GM23338 (cell line): ENCODE results near the gene C2orf68. TPM values are rescaled to one million over a fixed set of nuclear protein-coding genes. Genes with fewer than 3 reads are reported as not detected.

Source experiments
- ATAC-seq: fragments of 200-7000 bp; cut with Tn5 transposase; 3 replicates; pipeline ENCODE4 v1.9.1; 2020
- DNase-seq: peaks from one replicate; pipeline ENCODE4 v3.0.0-alpha.2; 2015; ENCODE audit warnings: low spot score
- H2AFZ ChIP-seq: fragments of 200-600 bp; sonication (generic); 2 replicates; pipeline ENCODE4 v1.8.0; 2016; ENCODE audit warnings: antibody characterized with exemption, mild to moderate bottlenecking, moderate library complexity
- H3F3A ChIP-seq: fragments of 200-600 bp; sonication (generic); replicated peaks from 2 replicates; pipeline ENCODE4 v1.8.0; 2017; ENCODE audit warnings: antibody characterized with exemption, mixed run types, low read depth
- H3K27ac ChIP-seq: fragments of 200-600 bp; sonication (generic); 2 replicates; pipeline ENCODE4 v1.6.1; 2016; ENCODE audit warnings: low read depth
- H3K27me3 ChIP-seq: fragments of 200-600 bp; sonication (generic); 2 replicates; pipeline ENCODE4 v1.8.0; 2016; ENCODE audit warnings: mild to moderate bottlenecking, mixed run types, moderate library complexity; ENCODE audit not compliant: insufficient read depth
- H3K36me3 ChIP-seq: fragments of 200-600 bp; sonication (generic); 2 replicates; pipeline ENCODE4 v1.8.0; 2016; ENCODE audit warnings: mild to moderate bottlenecking; ENCODE audit not compliant: insufficient read depth
- H3K4me1 ChIP-seq: fragments of 200-600 bp; sonication (generic); 2 replicates; pipeline ENCODE4 v1.8.0; 2016; ENCODE audit warnings: mild to moderate bottlenecking, moderate library complexity; ENCODE audit not compliant: insufficient read depth
- H3K4me2 ChIP-seq: fragments of 200-600 bp; sonication (generic); 2 replicates; pipeline ENCODE4 v1.7.1; 2017; ENCODE audit warnings: mixed run types
- H3K4me3 ChIP-seq: fragments of 200-600 bp; sonication (generic); 2 replicates; pipeline ENCODE4 v1.6.1; 2016; ENCODE audit warnings: mixed run types
- H3K79me2 ChIP-seq: fragments of 200-600 bp; sonication (generic); replicated peaks from 2 replicates; pipeline ENCODE4 v1.8.0; 2017; ENCODE audit warnings: mild to moderate bottlenecking; ENCODE audit not compliant: insufficient read depth
- H3K9me2 ChIP-seq: fragments of 200-600 bp; sonication (generic); 2 replicates; pipeline ENCODE4 v1.8.0; 2017; ENCODE audit not compliant: insufficient read depth
- H4K20me1 ChIP-seq: fragments of 200-600 bp; sonication (generic); replicated peaks from 2 replicates; pipeline ENCODE4 v1.8.0; 2017; ENCODE audit warnings: mild to moderate bottlenecking; ENCODE audit not compliant: insufficient read depth
- H3K27ac Mint-ChIP-seq: 2 replicates; pipeline ENCODE4 v1.8.0; 2020; ENCODE audit warnings: inconsistent platforms, mild to moderate bottlenecking, moderate library complexity, mixed read lengths
- H3K27me3 Mint-ChIP-seq: 3 replicates; pipeline ENCODE4 v1.8.0; 2022; ENCODE audit warnings: low read depth, mild to moderate bottlenecking, moderate library complexity, mixed read lengths, inconsistent platforms; ENCODE audit not compliant: insufficient read depth, poor library complexity
- H3K36me3 Mint-ChIP-seq: 3 replicates; pipeline ENCODE4 v1.8.0; 2021; ENCODE audit warnings: low read depth, mild to moderate bottlenecking, inconsistent platforms, moderate library complexity, mixed read lengths
- H3K4me1 Mint-ChIP-seq: 3 replicates; pipeline ENCODE4 v1.8.0; 2020; ENCODE audit warnings: mild to moderate bottlenecking, inconsistent platforms, mixed read lengths
- H3K4me3 Mint-ChIP-seq: 3 replicates; pipeline ENCODE4 v1.8.0; 2021; ENCODE audit warnings: moderate library complexity, mild to moderate bottlenecking, inconsistent platforms, mixed read lengths
- H3K9me3 Mint-ChIP-seq: 3 replicates; pipeline ENCODE4 v1.8.0; 2020; ENCODE audit warnings: moderate library complexity, mild to moderate bottlenecking, inconsistent platforms, mixed read lengths
- CREB1 ChIP-seq: fragments of 250-450 bp; sonication (Bioruptor Pico); IDR thresholded peaks from 2 replicates; pipeline ENCODE4 v1.5.0; 2020; ENCODE audit warnings: low read depth, mild to moderate bottlenecking, moderate library complexity
- EZH2 ChIP-seq: fragments of 200-600 bp; sonication (generic); IDR thresholded peaks from one replicate; pipeline ENCODE4 v1.8.0; 2017; ENCODE audit warnings: antibody characterized with exemption, mild to moderate bottlenecking, low read depth; ENCODE audit not compliant: unreplicated experiment
- EZH2phosphoT487 ChIP-seq: fragments of 200-600 bp; sonication (generic); IDR thresholded peaks from one replicate; pipeline ENCODE4 v1.8.1; 2018; ENCODE audit warnings: antibody characterized with exemption; ENCODE audit not compliant: unreplicated experiment
- JUNB ChIP-seq: IDR thresholded peaks from one replicate; pipeline ENCODE4 v1.6.1; 2016; ENCODE audit warnings: antibody characterized with exemption; ENCODE audit not compliant: unreplicated experiment
- POLR2AphosphoS5 ChIP-seq: IDR thresholded peaks from 2 replicates; pipeline ENCODE4 v1.6.1; 2016; ENCODE audit warnings: antibody characterized with exemption, low read depth
- REST ChIP-seq: IDR thresholded peaks from one replicate; pipeline ENCODE4 v1.6.1; 2018; ENCODE audit warnings: antibody characterized with exemption; ENCODE audit not compliant: unreplicated experiment
- STAT1 ChIP-seq: IDR thresholded peaks from one replicate; pipeline ENCODE4 v1.6.1; 2016; ENCODE audit warnings: antibody characterized with exemption; ENCODE audit not compliant: unreplicated experiment
- ZNF114 ChIP-seq: fragments of 250-450 bp; sonication (Bioruptor Pico); IDR thresholded peaks from 2 replicates; pipeline ENCODE4 v1.5.0; 2020; ENCODE audit warnings: mild to moderate bottlenecking, moderate library complexity
- polyA plus RNA-seq: library from polyadenylated mRNA; unstranded; fragments of >200 nt; fragmentation: Nextera tagmentation; extraction: Ambion mirVana; gene quantifications from 2 replicates; pipeline ENCODE4 v1.2.1, GENCODE V29; 2016
- total RNA-seq: library from RNA; depleted of rRNA; stranded (reverse); fragments of >200 nt; shearing (Covaris generic); gene quantifications from 2 replicates; pipeline ENCODE4 v1.2.3, GENCODE V29; 2014

The C2orf68 gene
- total and polyA plus RNA-seq, 2 experiments from 2014 or later: 26.8 to 76.4 TPM

- Histone ChIP-seq H3K4me2 (peak overlapping the region; percentile 82), H4K20me1 (no peaks in the 10 kb centered on the region), H3K9me2 (no peaks in the 10 kb centered on the region), H3F3A (peaks cover 9% of the 10 kb centered on the region; the same call in 1 of the 2 replicates), H3K36me3 (no peaks in the 10 kb centered on the region), H3K79me2 (no peaks in the 10 kb centered on the region), H3K27me3 (peaks cover 6% of the 10 kb centered on the region), H3K27ac (peak overlapping the region; percentile 23; the same call in 1 of the 2 replicates), H3K4me3 (peak overlapping the region; percentile 61), H2AFZ (peak overlapping the region; percentile 60; the same call in 1 of the 2 replicates), H3K4me1 (peaks cover 29% of the 10 kb centered on the region)
- H3K36me3 Mint-ChIP-seq: peaks cover 8% of the 10 kb centered on the region; the same call in 1 of the 3 replicates
- H3K27ac Mint-ChIP-seq: peak overlapping the region; percentile 91
- DNase-seq: no peak
- 0 out of 3 replicates have a peak, but pooled peaks cover 1% of the 10 kb centered on the region for H3K9me3 Mint-ChIP-seq
- ATAC-seq: peak; percentile 34
- H3K4me3 Mint-ChIP-seq: peak overlapping the region; percentile 85
- TF ChIP-seq JUNB: no peak
- TF ChIP-seq STAT1: no peak
- H3K4me1 Mint-ChIP-seq: peaks cover 30% of the 10 kb centered on the region
- H3K27me3 Mint-ChIP-seq: peaks cover 14% of the 10 kb centered on the region
Measured at GRCh38 chr2:85578243-85579180, 33.4 kb downstream of the C2orf68 start.

- peak within 1 kb of the TSS; percentile 82 for H3K4me2 ChIP-seq
- no peaks in the 10 kb centered on the region for H3K36me3 ChIP-seq
- peak; percentile 88 for ATAC-seq
- TF ChIP-seq EZH2phosphoT487: no peak
- TF ChIP-seq POLR2AphosphoS5: peak; percentile 58
- Mint-ChIP-seq H3K4me3 (peak within 1 kb of the TSS; percentile 85), H3K4me1 (peaks cover 32% of the 10 kb centered on the region), H3K36me3 (peaks cover 6% of the 10 kb centered on the region; the same call in 1 of the 3 replicates), H3K27me3 (peaks cover 9% of the 10 kb centered on the region), H3K9me3 (no peaks in the 10 kb centered on the region), H3K27ac (peak within 1 kb of the TSS; percentile 91)
- H4K20me1 ChIP-seq: no peaks in the 10 kb centered on the region
- peaks cover 30% of the 10 kb centered on the region for H3K4me1 ChIP-seq
- peak within 1 kb of the TSS; percentile 60 for H2AFZ ChIP-seq
- no peaks in the 10 kb centered on the region for H3K79me2 ChIP-seq
- H3K4me3 ChIP-seq: peak within 1 kb of the TSS; percentile 61
- peaks cover 11% of the 10 kb centered on the region for H3K27me3 ChIP-seq
- H3F3A ChIP-seq: peaks cover 9% of the 10 kb centered on the region; the same call in 1 of the 2 replicates
- DNase-seq: peak; percentile 95
- no peaks in the 10 kb centered on the region for H3K9me2 ChIP-seq
- peak within 1 kb of the TSS; percentile 23 for H3K27ac ChIP-seq
Measured at GRCh38 chr2:85577386-85578242, 34.3 kb downstream of the C2orf68 start, which contains the start of gene VAMP8. TSS of gene VAMP8 (plus strand) at chr2:85577586. CDS start at chr2:85577647, 61 bp downstream.

GRCh38 chr2:85577063-85577385, 34.8 kb downstream of the C2orf68 start:
- Histone ChIP-seq H3K36me3 (no peaks in the 10 kb centered on the region), H3K4me3 (0 out of 2 replicates have a peak overlapping the region, but pooled peaks have one; percentile 61), H3K79me2 (no peaks in the 10 kb centered on the region), H3K4me2 (peak overlapping the region; percentile 82), H3K27ac (peak overlapping the region; percentile 23), H3K9me2 (no peaks in the 10 kb centered on the region), H3K4me1 (peaks cover 33% of the 10 kb centered on the region), H3K27me3 (peaks cover 15% of the 10 kb centered on the region), H2AFZ (peak overlapping the region; percentile 3), H4K20me1 (no peaks in the 10 kb centered on the region), H3F3A (peaks cover 9% of the 10 kb centered on the region; the same call in 1 of the 2 replicates)
- ATAC-seq (no peak), DNase-seq (no peak)
- Mint-ChIP-seq H3K4me1 (peaks cover 35% of the 10 kb centered on the region), H3K9me3 (no peaks in the 10 kb centered on the region), H3K27me3 (peaks cover 14% of the 10 kb centered on the region), H3K27ac (peak overlapping the region; percentile 91), H3K4me3 (peak overlapping the region; percentile 85), H3K36me3 (peaks cover 6% of the 10 kb centered on the region; the same call in 1 of the 3 replicates)
- TF ChIP-seq ZNF114 (CRISPR knock-in tag): no peak
- no peak for TF ChIP-seq EZH2
- no peak for TF ChIP-seq REST
- TF ChIP-seq CREB1 (CRISPR knock-in tag): no peak
